ENCODE results near the gene NPPC.
A peak's percentile ranks its signal among the peaks of the same experiment; 100 is the strongest.

The NPPC gene

GRCh38 chr2:231934441-231935206, 8.4 kb upstream of the NPPC start:
- no peak for DNase-seq

GRCh38 chr2:231933916-231934401, 7.8 kb upstream of the NPPC start:
- DNase-seq, result no peak

- no peak for DNase-seq
These were observed 7.1 kb upstream of the NPPC start for GRCh38 chr2:231932985-231933915.

GRCh38 chr2:231932711-231932970, 6.4 kb upstream of the NPPC start:
- DNase-seq, result no peak

- no peak for DNase-seq
These were observed 5.3 kb upstream of the NPPC start for GRCh38 chr2:231931481-231931915.

- DNase-seq, result peak; percentile 3
These were observed 4.5 kb upstream of the NPPC start for GRCh38 chr2:231930593-231931281.

GRCh38 chr2:231929961-231930592, 3.9 kb upstream of the NPPC start:
- no peak for DNase-seq

- no peak for DNase-seq
These were observed 2.9 kb upstream of the NPPC start for GRCh38 chr2:231928901-231929725.

- DNase-seq, result no peak
These were observed 2.3 kb upstream of the NPPC start for GRCh38 chr2:231928481-231928880.

- DNase-seq, result no peak
These were observed 1.3 kb upstream of the NPPC start for GRCh38 chr2:231927566-231927890.

GRCh38 chr2:231926761-231927565, 767 bp upstream of the NPPC start:
- DNase-seq, result no peak

GRCh38 chr2:231925303-231926179, 655 bp downstream of the NPPC start:
- peak; percentile 16 for DNase-seq

GRCh38 chr2:231924889-231925275, 1.3 kb downstream of the NPPC start:
- DNase-seq, result no peak

- no peak for DNase-seq
These were observed 2.0 kb downstream of the NPPC start for GRCh38 chr2:231923951-231924888.

- no peak for DNase-seq
These were observed 3.2 kb downstream of the NPPC start for GRCh38 chr2:231923010-231923344.

- no peak for DNase-seq
These were observed 3.7 kb downstream of the NPPC start for GRCh38 chr2:231922311-231923009.

- DNase-seq, result no peak
These were observed 5.4 kb downstream of the NPPC start for GRCh38 chr2:231920795-231921194.

GRCh38 chr2:231920366-231920765, 5.8 kb downstream of the NPPC start:
- DNase-seq, result no peak
